HEK293 (cell line): ENCODE data around the gene LGALS7.

Experiments used
- GLI4 ChIP-seq: fragments of 450-650 bp; formaldehyde crosslinking; IDR thresholded peaks from 2 replicates; pipeline ENCODE4 v1.5.1; 2016; ENCODE audit warnings: missing biosample characterization, missing genetic modification characterization
- HOXD13 ChIP-seq: sonication (generic); formaldehyde crosslinking; IDR thresholded peaks from 2 replicates; pipeline ENCODE4 v1.8.0; 2022; ENCODE audit warnings: missing genetic modification reagents, borderline replicate concordance
- SCRT2 ChIP-seq: fragments of 450-650 bp; formaldehyde crosslinking; IDR thresholded peaks from 2 replicates; pipeline ENCODE4 v1.5.1; 2016; ENCODE audit warnings: missing biosample characterization, missing genetic modification characterization
- YY1 ChIP-seq: fragments of 450-650 bp; formaldehyde crosslinking; IDR thresholded peaks from 2 replicates; pipeline ENCODE4 v1.5.1; 2018; ENCODE audit warnings: missing biosample characterization, missing genetic modification characterization
- ZBTB48 ChIP-seq: fragments of 450-650 bp; formaldehyde crosslinking; IDR thresholded peaks from 2 replicates; pipeline ENCODE4 v1.5.1; 2016; ENCODE audit warnings: missing biosample characterization, missing genetic modification characterization
- ZBTB8A ChIP-seq: fragments of 450-650 bp; formaldehyde crosslinking; IDR thresholded peaks from 2 replicates; pipeline ENCODE4 v1.5.1; 2016; ENCODE audit warnings: missing biosample characterization, missing genetic modification characterization
- ZNF133 ChIP-seq: fragments of 450-650 bp; formaldehyde crosslinking; IDR thresholded peaks from 2 replicates; pipeline ENCODE4 v1.5.1; 2016; ENCODE audit warnings: missing biosample characterization, missing genetic modification characterization
- ZNF155 ChIP-seq: fragments of 450-650 bp; formaldehyde crosslinking; IDR thresholded peaks from 2 replicates; pipeline ENCODE4 v1.5.1; 2016; ENCODE audit warnings: missing biosample characterization, missing genetic modification characterization
- ZNF184 ChIP-seq: fragments of 450-650 bp; IDR thresholded peaks from 2 replicates; pipeline ENCODE4 v1.5.1; 2018; ENCODE audit warnings: missing biosample characterization, mild to moderate bottlenecking, missing genetic modification characterization
- ZNF214 ChIP-seq: fragments of 450-650 bp; formaldehyde crosslinking; IDR thresholded peaks from 2 replicates; pipeline ENCODE4 v1.5.1; 2017; ENCODE audit warnings: missing biosample characterization, mild to moderate bottlenecking, missing genetic modification characterization, borderline replicate concordance
- ZNF223 ChIP-seq: fragments of 450-650 bp; formaldehyde crosslinking; IDR thresholded peaks from 2 replicates; pipeline ENCODE4 v1.5.1; 2016; ENCODE audit warnings: missing biosample characterization, missing genetic modification characterization
- ZNF239 ChIP-seq: fragments of 450-650 bp; formaldehyde crosslinking; IDR thresholded peaks from 2 replicates; pipeline ENCODE4 v1.5.1; 2016; ENCODE audit warnings: missing biosample characterization, missing genetic modification characterization
- ZNF366 ChIP-seq: fragments of 450-650 bp; formaldehyde crosslinking; conservative IDR thresholded peaks from 2 replicates; pipeline ENCODE4 v1.5.1; 2016; ENCODE audit warnings: missing biosample characterization, missing genetic modification characterization
- ZNF394 ChIP-seq: fragments of 450-650 bp; formaldehyde crosslinking; IDR thresholded peaks from 2 replicates; pipeline ENCODE4 v1.5.1; 2016; ENCODE audit warnings: missing biosample characterization, missing genetic modification characterization, mild to moderate bottlenecking, moderate library complexity, borderline replicate concordance
- ZNF529 ChIP-seq: fragments of 450-650 bp; formaldehyde crosslinking; IDR thresholded peaks from 2 replicates; pipeline ENCODE4 v1.5.1; 2017; ENCODE audit warnings: missing genetic modification characterization, missing biosample characterization; ENCODE audit not compliant: insufficient replicate concordance
- ZNF530 ChIP-seq: fragments of 450-650 bp; formaldehyde crosslinking; IDR thresholded peaks from 2 replicates; pipeline ENCODE4 v1.5.1; 2016; ENCODE audit warnings: low read depth, missing biosample characterization, missing genetic modification characterization
- ZNF548 ChIP-seq: fragments of 450-650 bp; formaldehyde crosslinking; IDR thresholded peaks from 2 replicates; pipeline ENCODE4 v1.5.1; 2016; ENCODE audit warnings: missing biosample characterization, missing genetic modification characterization
- ZNF561 ChIP-seq: fragments of 450-650 bp; IDR thresholded peaks from 2 replicates; pipeline ENCODE4 v1.5.1; 2018; ENCODE audit warnings: missing biosample characterization, missing genetic modification characterization, borderline replicate concordance
- ZNF624 ChIP-seq: fragments of 450-650 bp; formaldehyde crosslinking; IDR thresholded peaks from 2 replicates; pipeline ENCODE4 v1.5.1; 2017; ENCODE audit warnings: missing biosample characterization, missing genetic modification characterization
- ZNF626 ChIP-seq: fragments of 450-650 bp; sonication (Bioruptor Pico); formaldehyde crosslinking; IDR thresholded peaks from 2 replicates; pipeline ENCODE4 v1.5.1; 2018; ENCODE audit warnings: missing biosample characterization, missing genetic modification characterization, inconsistent platforms
- ZNF677 ChIP-seq: fragments of 450-650 bp; IDR thresholded peaks from 2 replicates; pipeline ENCODE4 v1.5.0; 2018; ENCODE audit warnings: missing biosample characterization, mild to moderate bottlenecking, missing genetic modification characterization, moderate library complexity
- ZNF785 ChIP-seq: fragments of 450-650 bp; formaldehyde crosslinking; IDR thresholded peaks from 2 replicates; pipeline ENCODE4 v1.5.1; 2016; ENCODE audit warnings: missing biosample characterization, missing genetic modification characterization
- ZNF830 ChIP-seq: fragments of 450-650 bp; IDR thresholded peaks from 2 replicates; pipeline ENCODE4 v1.5.0; 2018; ENCODE audit warnings: missing biosample characterization, missing genetic modification characterization, low read depth, mild to moderate bottlenecking, moderate library complexity
- ZSCAN23 ChIP-seq: fragments of 450-650 bp; formaldehyde crosslinking; IDR thresholded peaks from 2 replicates; pipeline ENCODE4 v1.5.1; 2016; ENCODE audit warnings: missing biosample characterization, missing genetic modification characterization
- TF ChIP-seq, protein P1 (sequence below): fragments of 450-650 bp; formaldehyde crosslinking; IDR thresholded peaks from 2 replicates; pipeline ENCODE4 v1.5.1; 2016; ENCODE audit warnings: missing biosample characterization, missing genetic modification characterization
- TF ChIP-seq, protein P2 (sequence below): fragments of 450-650 bp; formaldehyde crosslinking; IDR thresholded peaks from 2 replicates; pipeline ENCODE4 v1.5.0; 2017; ENCODE audit warnings: missing biosample characterization, missing genetic modification characterization, borderline replicate concordance
- TF ChIP-seq, protein P3 (sequence below): fragments of 450-650 bp; formaldehyde crosslinking; IDR thresholded peaks from 2 replicates; pipeline ENCODE4 v1.5.1; 2016; ENCODE audit warnings: missing biosample characterization, missing genetic modification characterization
- TF ChIP-seq, protein P4 (sequence below): fragments of 450-650 bp; formaldehyde crosslinking; IDR thresholded peaks from 2 replicates; pipeline ENCODE4 v1.5.1; 2016; ENCODE audit warnings: missing biosample characterization, missing genetic modification characterization
- TF ChIP-seq, protein P5 (sequence below): fragments of 450-650 bp; formaldehyde crosslinking; IDR thresholded peaks from 2 replicates; pipeline ENCODE4 v1.5.1; 2016; ENCODE audit warnings: missing biosample characterization, missing genetic modification characterization
- TF ChIP-seq, protein P6 (sequence below): fragments of 450-650 bp; formaldehyde crosslinking; IDR thresholded peaks from 2 replicates; pipeline ENCODE4 v1.5.1; 2016; ENCODE audit warnings: missing biosample characterization, missing genetic modification characterization

LGALS7 gene

DNA sequence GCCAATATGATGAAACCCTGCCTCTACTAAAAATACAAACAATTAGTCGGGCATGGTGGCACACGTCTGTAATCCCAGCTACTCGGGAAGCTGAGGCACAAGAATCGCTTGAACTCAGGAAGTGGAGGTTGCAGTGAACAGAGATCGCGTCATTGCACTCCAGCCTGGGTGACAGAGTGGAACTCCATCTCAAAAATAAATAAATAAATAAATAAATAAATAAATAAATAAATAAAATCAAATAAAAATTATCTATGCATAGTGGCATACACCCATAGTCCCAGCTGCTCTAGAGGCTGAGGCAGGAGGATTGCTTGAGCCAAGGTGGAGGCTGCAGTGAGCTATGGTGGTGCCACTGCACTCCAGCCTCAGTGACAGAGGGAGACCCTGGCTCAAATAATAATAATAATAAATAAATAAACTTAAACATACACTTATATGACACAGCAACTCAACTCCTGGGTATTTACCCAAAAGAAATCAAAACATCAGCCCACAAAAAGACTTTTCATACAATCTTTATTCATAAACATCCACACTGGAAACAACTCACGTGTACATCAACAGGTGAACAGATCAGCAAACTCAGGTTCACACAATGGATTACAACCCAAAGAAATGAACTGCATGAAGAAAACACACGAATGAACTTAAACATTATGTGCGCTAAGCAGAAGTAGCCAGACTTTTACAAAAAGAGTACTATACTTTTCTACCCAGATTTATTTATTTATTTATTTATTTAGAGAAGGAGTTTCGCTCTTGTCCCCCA, 6.9 kb downstream of the LGALS7 start (continued):
- TF ChIP-seq ZNF677 (tag by site-specific recombination) (no peak), ZNF830 (tag by site-specific recombination) (no peak), ZNF366 (peak; percentile 55), ZNF155 (no peak), ZBTB8A (peak; percentile 86), ZNF548 (tag by site-specific recombination) (no peak; the same call in 1 of the 2 replicates), ZNF239 (tag by site-specific recombination) (no peak), ZSCAN23 (tag by site-specific recombination) (0 out of 2 replicates have a peak, but pooled peaks have one; percentile 29), ZNF530 (tag by site-specific recombination) (peak; percentile 90), ZNF785 (no peak), ZNF626 (no peak), ZNF214 (tag by site-specific recombination) (peak; percentile 19; the same call in 1 of the 2 replicates), YY1 (tag by site-specific recombination) (no peak), ZNF223 (tag by site-specific recombination) (peak; percentile 77; the same call in 1 of the 2 replicates), ZNF184 (tag by site-specific recombination) (no peak), HOXD13 (CRISPR knock-in tag) (no peak), ZNF529 (tag by site-specific recombination) (peak; percentile 81), ZBTB48 (tag by site-specific recombination) (no peak), ZNF624 (tag by site-specific recombination) (no peak), SCRT2 (tag by site-specific recombination) (peak; percentile 92), ZNF133 (tag by site-specific recombination) (no peak), ZNF561 (tag by site-specific recombination) (no peak), ZNF394 (peak; percentile 99), GLI4 (tag by site-specific recombination) (no peak)
- TF ChIP-seq, protein P1, sequence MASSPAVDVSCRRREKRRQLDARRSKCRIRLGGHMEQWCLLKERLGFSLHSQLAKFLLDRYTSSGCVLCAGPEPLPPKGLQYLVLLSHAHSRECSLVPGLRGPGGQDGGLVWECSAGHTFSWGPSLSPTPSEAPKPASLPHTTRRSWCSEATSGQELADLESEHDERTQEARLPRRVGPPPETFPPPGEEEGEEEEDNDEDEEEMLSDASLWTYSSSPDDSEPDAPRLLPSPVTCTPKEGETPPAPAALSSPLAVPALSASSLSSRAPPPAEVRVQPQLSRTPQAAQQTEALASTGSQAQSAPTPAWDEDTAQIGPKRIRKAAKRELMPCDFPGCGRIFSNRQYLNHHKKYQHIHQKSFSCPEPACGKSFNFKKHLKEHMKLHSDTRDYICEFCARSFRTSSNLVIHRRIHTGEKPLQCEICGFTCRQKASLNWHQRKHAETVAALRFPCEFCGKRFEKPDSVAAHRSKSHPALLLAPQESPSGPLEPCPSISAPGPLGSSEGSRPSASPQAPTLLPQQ (tag by site-specific recombination), result no peak
- TF ChIP-seq, protein P2, sequence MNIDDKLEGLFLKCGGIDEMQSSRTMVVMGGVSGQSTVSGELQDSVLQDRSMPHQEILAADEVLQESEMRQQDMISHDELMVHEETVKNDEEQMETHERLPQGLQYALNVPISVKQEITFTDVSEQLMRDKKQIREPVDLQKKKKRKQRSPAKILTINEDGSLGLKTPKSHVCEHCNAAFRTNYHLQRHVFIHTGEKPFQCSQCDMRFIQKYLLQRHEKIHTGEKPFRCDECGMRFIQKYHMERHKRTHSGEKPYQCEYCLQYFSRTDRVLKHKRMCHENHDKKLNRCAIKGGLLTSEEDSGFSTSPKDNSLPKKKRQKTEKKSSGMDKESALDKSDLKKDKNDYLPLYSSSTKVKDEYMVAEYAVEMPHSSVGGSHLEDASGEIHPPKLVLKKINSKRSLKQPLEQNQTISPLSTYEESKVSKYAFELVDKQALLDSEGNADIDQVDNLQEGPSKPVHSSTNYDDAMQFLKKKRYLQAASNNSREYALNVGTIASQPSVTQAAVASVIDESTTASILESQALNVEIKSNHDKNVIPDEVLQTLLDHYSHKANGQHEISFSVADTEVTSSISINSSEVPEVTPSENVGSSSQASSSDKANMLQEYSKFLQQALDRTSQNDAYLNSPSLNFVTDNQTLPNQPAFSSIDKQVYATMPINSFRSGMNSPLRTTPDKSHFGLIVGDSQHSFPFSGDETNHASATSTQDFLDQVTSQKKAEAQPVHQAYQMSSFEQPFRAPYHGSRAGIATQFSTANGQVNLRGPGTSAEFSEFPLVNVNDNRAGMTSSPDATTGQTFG, result no peak
- TF ChIP-seq, protein P3, sequence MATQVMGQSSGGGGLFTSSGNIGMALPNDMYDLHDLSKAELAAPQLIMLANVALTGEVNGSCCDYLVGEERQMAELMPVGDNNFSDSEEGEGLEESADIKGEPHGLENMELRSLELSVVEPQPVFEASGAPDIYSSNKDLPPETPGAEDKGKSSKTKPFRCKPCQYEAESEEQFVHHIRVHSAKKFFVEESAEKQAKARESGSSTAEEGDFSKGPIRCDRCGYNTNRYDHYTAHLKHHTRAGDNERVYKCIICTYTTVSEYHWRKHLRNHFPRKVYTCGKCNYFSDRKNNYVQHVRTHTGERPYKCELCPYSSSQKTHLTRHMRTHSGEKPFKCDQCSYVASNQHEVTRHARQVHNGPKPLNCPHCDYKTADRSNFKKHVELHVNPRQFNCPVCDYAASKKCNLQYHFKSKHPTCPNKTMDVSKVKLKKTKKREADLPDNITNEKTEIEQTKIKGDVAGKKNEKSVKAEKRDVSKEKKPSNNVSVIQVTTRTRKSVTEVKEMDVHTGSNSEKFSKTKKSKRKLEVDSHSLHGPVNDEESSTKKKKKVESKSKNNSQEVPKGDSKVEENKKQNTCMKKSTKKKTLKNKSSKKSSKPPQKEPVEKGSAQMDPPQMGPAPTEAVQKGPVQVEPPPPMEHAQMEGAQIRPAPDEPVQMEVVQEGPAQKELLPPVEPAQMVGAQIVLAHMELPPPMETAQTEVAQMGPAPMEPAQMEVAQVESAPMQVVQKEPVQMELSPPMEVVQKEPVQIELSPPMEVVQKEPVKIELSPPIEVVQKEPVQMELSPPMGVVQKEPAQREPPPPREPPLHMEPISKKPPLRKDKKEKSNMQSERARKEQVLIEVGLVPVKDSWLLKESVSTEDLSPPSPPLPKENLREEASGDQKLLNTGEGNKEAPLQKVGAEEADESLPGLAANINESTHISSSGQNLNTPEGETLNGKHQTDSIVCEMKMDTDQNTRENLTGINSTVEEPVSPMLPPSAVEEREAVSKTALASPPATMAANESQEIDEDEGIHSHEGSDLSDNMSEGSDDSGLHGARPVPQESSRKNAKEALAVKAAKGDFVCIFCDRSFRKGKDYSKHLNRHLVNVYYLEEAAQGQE (tag by site-specific recombination), result peak; percentile 85
- TF ChIP-seq, protein P4, sequence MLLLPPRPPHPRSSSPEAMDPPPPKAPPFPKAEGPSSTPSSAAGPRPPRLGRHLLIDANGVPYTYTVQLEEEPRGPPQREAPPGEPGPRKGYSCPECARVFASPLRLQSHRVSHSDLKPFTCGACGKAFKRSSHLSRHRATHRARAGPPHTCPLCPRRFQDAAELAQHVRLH (tag by site-specific recombination), result peak; percentile 85; the same call in 1 of the 2 replicates
- TF ChIP-seq, protein P5, sequence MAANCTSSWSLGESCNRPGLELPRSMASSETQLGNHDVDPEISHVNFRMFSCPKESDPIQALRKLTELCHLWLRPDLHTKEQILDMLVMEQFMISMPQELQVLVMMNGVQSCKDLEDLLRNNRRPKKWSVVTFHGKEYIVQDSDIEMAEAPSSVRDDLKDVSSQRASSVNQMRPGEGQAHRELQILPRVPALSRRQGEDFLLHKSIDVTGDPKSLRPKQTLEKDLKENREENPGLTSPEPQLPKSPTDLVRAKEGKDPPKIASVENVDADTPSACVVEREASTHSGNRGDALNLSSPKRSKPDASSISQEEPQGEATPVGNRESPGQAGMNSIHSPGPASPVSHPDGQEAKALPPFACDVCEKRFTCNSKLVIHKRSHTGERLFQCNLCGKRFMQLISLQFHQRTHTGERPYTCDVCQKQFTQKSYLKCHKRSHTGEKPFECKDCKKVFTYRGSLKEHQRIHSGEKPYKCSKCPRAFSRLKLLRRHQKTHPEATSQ (tag by site-specific recombination), result no peak
- TF ChIP-seq, protein P6, sequence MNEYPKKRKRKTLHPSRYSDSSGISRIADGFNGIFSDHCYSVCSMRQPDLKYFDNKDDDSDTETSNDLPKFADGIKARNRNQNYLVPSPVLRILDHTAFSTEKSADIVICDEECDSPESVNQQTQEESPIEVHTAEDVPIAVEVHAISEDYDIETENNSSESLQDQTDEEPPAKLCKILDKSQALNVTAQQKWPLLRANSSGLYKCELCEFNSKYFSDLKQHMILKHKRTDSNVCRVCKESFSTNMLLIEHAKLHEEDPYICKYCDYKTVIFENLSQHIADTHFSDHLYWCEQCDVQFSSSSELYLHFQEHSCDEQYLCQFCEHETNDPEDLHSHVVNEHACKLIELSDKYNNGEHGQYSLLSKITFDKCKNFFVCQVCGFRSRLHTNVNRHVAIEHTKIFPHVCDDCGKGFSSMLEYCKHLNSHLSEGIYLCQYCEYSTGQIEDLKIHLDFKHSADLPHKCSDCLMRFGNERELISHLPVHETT (tag by site-specific recombination), result 0 out of 2 replicates have a peak, but pooled peaks have one; percentile 54
